Measurements from ENCODE around the gene CHD6.

The CHD6 gene

DNA sequence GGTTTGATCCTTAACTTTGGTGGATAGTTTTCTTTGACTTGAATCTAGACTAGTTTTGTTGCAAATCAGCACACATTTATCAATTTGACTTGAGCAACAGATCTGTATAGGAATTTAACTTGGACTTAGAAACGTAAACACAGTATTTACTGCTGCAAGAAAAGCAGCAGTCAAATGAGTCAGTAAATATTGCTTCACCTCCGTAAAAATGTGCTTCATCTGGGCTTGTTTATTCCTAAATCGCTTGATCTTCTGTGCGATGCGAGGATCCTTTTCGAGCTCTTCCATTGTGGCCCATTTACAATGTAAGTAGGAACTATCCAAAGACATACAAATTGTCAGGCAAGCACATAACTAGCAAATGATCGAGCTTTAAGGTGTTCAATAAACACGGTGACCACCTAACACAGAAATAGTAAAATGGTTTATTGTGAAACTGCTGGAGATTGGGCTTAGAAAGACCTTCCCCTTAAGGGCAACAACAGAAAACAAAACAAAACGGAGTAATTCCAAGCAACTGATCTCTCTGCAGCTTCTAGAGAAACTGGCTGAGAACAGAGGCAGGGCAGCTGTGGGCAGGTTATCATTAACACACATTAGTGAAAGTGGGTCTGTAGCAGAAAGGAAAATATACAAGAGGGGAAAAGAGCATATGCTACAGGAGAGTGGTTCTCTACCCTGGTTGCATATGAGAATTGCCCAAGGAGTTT is 120.8 kb downstream of the CHD6 start:
- Histone ChIP-seq H3K27me3 (ENCODE audit: control insufficient read depth, insufficient read depth, low read length, poor library complexity, severe bottlenecking) (no peaks in the 10 kb centered on the region), H3K27ac (ENCODE audit: insufficient read depth, low read depth, low read length, poor library complexity, severe bottlenecking) (no peak overlapping the region), H3K9me3 (ENCODE audit: control insufficient read depth, low read length) (no peaks in the 10 kb centered on the region), H3K4me1 (ENCODE audit: control insufficient read depth, insufficient read depth, low read length) (no peaks in the 10 kb centered on the region), H3K4me3 (ENCODE audit: insufficient read depth, low read depth, low read length) (no peak overlapping the region), H3K36me3 (ENCODE audit: control insufficient read depth, insufficient read depth, low read length) (peaks cover 3% of the 10 kb centered on the region)
- 95 to 97% methylated on average over 9 of the region's 9 CpGs for WGBS, 2 experiments

DNA sequence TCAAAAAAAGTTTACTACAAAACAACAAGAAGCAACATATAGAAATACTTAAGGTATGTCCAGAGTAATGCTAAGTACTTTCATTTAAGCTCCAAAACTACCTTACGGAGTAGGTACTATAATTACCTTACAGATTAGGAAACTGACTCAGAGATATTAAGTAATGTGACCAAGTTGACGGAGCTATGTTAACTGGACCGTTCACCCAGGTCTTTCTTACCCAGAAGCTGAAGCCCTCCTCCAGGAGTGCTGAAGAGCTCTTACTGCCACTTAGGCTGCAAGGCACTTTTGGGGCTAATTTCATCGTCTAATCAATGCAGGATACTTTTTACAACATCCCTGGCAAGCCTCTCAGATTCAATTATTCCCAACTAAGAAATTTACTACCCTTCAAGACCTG is 123.7 kb downstream of the CHD6 start:
- Histone ChIP-seq H3K27ac (ENCODE audit: insufficient read depth, low read depth, low read length, poor library complexity, severe bottlenecking) (no peak overlapping the region), H3K27me3 (ENCODE audit: control insufficient read depth, insufficient read depth, low read length, poor library complexity, severe bottlenecking) (no peaks in the 10 kb centered on the region), H3K9me3 (ENCODE audit: control insufficient read depth, low read length) (no peaks in the 10 kb centered on the region), H3K4me1 (ENCODE audit: control insufficient read depth, insufficient read depth, low read length) (no peaks in the 10 kb centered on the region), H3K4me3 (ENCODE audit: insufficient read depth, low read depth, low read length) (no peak overlapping the region), H3K36me3 (ENCODE audit: control insufficient read depth, insufficient read depth, low read length) (peaks cover 18% of the 10 kb centered on the region)
- 94 to 97% methylated on average over 4 of the region's 4 CpGs for WGBS, 2 experiments

DNA sequence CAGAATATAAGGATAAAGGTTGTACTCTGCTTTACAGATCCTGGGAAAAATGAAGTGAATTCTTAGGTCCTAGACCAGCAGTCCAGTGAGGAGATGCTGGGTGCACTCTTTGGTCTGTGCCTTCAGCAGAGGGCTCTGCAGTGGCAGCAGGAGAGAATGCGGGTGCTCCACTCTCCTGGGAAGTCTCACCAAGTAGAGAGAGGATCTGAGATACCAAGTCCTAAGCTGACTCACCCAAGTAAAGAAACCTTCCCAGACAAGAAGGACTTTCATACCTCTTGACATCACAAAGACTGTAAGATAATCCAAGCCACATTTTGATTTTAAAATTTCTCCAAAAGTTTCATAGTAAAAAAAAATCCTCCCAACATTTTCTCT is 134.6 kb downstream of the CHD6 start:
- Histone ChIP-seq H3K27me3 (ENCODE audit: control insufficient read depth, insufficient read depth, low read length, poor library complexity, severe bottlenecking) (no peaks in the 10 kb centered on the region), H3K4me1 (ENCODE audit: control insufficient read depth, insufficient read depth, low read length) (no peaks in the 10 kb centered on the region), H3K4me3 (ENCODE audit: insufficient read depth, low read depth, low read length) (no peak overlapping the region), H3K9me3 (ENCODE audit: control insufficient read depth, low read length) (no peaks in the 10 kb centered on the region), H3K36me3 (ENCODE audit: control insufficient read depth, insufficient read depth, low read length) (peaks cover 22% of the 10 kb centered on the region), H3K27ac (ENCODE audit: insufficient read depth, low read depth, low read length, poor library complexity, severe bottlenecking) (no peak overlapping the region)
- WGBS, 2 experiments: 83 to 98% methylated on average over 1 of the region's 1 CpG

DNA sequence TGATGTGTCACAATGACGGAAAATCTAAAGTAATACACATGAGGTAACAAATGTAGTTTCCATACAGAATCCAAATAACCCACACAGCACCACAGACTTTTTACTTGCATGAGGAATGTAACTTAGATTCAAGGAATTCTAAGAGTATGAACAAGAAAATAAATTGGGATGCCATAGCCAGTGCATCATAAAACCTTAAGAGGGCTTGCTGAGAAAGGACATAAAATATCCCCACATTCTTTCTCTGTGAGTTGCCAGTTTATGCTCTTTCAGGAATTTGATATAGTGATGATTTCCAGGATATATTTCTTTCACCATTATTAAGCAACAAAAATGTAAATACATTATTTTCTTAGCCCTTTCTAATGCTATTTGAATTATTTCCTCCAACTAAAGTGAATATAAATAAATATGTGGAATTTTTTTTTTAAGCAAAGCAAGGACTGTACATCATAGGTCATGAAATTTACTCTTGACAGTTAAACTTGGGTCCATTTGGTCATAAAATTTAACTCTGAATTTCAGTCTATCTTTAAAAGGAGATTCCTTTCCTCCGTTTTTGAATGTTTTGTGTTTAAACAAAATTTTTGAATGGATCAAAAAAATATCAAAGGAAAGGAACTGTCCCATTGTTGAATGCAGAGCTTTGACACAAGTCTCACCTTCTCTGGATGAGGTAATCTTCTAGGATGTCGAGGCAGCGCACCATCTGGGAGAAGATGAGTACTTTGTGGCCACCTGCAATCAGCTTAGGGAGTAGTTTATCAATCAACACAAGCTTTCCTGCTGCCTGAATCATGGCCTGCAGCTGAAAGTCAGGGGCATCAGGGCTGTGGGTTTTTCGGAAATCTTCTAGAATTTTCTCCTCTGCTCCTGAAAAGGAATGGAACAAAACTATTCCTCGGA is 135.3 kb downstream of the CHD6 start:
- 89 to 96% methylated on average over 5 to 6 of the region's 6 CpGs for WGBS, 2 experiments
- Histone ChIP-seq H3K4me1 (ENCODE audit: control insufficient read depth, insufficient read depth, low read length) (no peaks in the 10 kb centered on the region), H3K9me3 (ENCODE audit: control insufficient read depth, low read length) (no peaks in the 10 kb centered on the region), H3K27me3 (ENCODE audit: control insufficient read depth, insufficient read depth, low read length, poor library complexity, severe bottlenecking) (no peaks in the 10 kb centered on the region), H3K27ac (ENCODE audit: insufficient read depth, low read depth, low read length, poor library complexity, severe bottlenecking) (no peak overlapping the region), H3K36me3 (ENCODE audit: control insufficient read depth, insufficient read depth, low read length) (peaks cover 17% of the 10 kb centered on the region), H3K4me3 (ENCODE audit: insufficient read depth, low read depth, low read length) (no peak overlapping the region)

DNA sequence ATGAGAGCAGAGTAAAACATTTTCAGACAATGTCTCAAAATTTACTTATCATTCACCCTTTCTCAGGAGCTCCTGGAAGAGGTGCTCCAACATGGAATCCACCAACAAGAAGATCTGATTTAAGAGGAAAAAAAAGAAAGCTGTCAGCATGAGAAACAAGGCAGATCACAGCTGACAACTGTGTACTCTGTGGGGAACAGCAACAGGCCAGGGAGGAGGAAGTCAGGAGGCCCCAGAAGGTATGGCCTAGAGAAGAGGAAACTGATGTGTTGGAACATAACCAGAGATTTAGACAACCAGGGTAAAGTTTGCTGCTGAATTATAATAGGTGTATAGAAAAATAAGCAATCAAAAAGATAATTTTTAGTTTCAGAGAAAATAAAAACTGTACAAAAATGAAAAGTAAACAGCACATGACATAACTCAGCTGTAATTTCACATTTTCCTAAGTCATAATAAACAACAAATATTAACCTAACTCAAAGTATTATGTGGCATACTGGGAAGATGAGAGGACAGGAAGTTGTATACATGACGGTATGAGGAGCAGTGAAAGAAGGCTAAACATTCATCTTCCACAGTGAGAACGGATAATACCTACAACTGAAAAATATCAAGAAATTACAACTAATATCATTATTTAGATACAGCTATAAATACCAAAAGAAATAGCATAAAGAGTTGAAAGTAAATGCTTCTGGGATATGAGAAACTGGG is 138.0 kb downstream of the CHD6 start:
- WGBS, 2 experiments: no CpG with 5 or more reads among the region's 2 CpGs
- H3K27me3 ChIP-seq (ENCODE audit: control insufficient read depth, insufficient read depth, low read length, poor library complexity, severe bottlenecking): no peaks in the 10 kb centered on the region
- H3K27ac ChIP-seq (ENCODE audit: insufficient read depth, low read depth, low read length, poor library complexity, severe bottlenecking): no peak overlapping the region
- no peak overlapping the region for H3K4me3 ChIP-seq (ENCODE audit: insufficient read depth, low read depth, low read length)
- peaks cover 14% of the 10 kb centered on the region for H3K36me3 ChIP-seq (ENCODE audit: control insufficient read depth, insufficient read depth, low read length)
- peaks cover 7% of the 10 kb centered on the region for H3K4me1 ChIP-seq (ENCODE audit: control insufficient read depth, insufficient read depth, low read length)
- no peaks in the 10 kb centered on the region for H3K9me3 ChIP-seq (ENCODE audit: control insufficient read depth, low read length)

DNA sequence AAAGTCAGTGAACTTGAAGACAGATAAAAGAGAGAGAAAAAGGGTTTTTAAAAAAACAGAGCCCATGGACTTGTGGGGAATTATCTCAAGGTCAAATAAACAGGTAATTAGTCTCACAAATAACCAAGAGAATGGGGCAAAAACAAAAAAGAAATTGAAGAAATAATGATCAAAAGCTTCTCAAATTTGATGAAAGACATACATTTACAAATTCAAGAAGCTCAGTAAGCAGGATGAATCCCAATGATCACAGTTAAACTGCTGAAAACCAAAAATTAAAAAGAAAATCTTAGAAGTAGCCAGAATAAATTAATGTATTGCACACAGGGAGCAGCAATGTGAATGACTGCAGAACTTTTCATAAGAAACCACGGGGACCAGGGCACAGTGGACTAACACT is 139.1 kb downstream of the CHD6 start:
- WGBS, 2 experiments: 100% methylated on average over 1 of the region's 1 CpG
- H3K36me3 ChIP-seq (ENCODE audit: control insufficient read depth, insufficient read depth, low read length): peaks cover 9% of the 10 kb centered on the region
- no peaks in the 10 kb centered on the region for H3K27me3 ChIP-seq (ENCODE audit: control insufficient read depth, insufficient read depth, low read length, poor library complexity, severe bottlenecking)
- no peak overlapping the region for H3K27ac ChIP-seq (ENCODE audit: insufficient read depth, low read depth, low read length, poor library complexity, severe bottlenecking)
- no peaks in the 10 kb centered on the region for H3K9me3 ChIP-seq (ENCODE audit: control insufficient read depth, low read length)
- peaks cover 7% of the 10 kb centered on the region for H3K4me1 ChIP-seq (ENCODE audit: control insufficient read depth, insufficient read depth, low read length)
- no peak overlapping the region for H3K4me3 ChIP-seq (ENCODE audit: insufficient read depth, low read depth, low read length)

DNA sequence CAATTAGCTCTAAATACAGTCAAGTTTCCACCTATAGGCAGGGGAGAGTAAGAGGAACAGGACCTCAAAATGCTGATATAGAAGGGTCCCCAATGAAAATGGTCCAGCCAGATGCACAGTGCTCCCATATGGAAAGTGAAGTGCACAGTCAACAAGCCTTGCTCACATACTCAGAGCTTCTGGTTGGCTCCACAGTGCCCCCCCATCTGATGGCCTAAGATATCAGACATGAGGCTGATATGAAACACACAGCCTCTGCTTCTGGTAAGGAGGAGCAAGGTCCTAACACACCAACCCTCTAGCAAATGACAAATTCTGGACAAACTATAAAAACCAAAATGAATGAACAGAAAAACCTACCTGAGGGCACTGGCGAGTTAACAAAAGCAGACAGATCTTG is 140.2 kb downstream of the CHD6 start:
- Histone ChIP-seq H3K27ac (ENCODE audit: insufficient read depth, low read depth, low read length, poor library complexity, severe bottlenecking) (no peak overlapping the region), H3K4me1 (ENCODE audit: control insufficient read depth, insufficient read depth, low read length) (peaks cover 7% of the 10 kb centered on the region), H3K4me3 (ENCODE audit: insufficient read depth, low read depth, low read length) (no peak overlapping the region), H3K27me3 (ENCODE audit: control insufficient read depth, insufficient read depth, low read length, poor library complexity, severe bottlenecking) (no peaks in the 10 kb centered on the region), H3K36me3 (ENCODE audit: control insufficient read depth, insufficient read depth, low read length) (peaks cover 9% of the 10 kb centered on the region), H3K9me3 (ENCODE audit: control insufficient read depth, low read length) (no peaks in the 10 kb centered on the region)
- WGBS, 2 experiments: 94 to 100% methylated on average over 1 of the region's 1 CpG

DNA sequence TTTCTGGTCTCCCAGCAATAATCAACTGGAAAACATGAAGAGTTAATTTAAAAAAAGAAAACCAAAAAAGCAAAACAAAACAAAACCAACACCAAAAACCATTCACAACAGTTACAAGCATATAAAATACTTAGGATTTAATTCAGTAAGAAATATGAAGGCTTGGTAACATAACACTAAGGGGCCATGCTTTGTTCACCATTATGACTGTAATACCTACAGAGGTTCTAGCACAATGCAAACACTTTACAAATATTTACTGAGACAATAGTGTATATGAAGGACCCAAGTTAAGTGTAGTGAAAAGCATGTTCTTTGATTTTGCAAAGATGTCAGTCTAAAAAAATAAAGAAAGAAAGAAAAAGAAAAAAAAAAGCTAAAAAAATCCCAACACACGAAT is 141.7 kb downstream of the CHD6 start:
- no peaks in the 10 kb centered on the region for H3K9me3 ChIP-seq (ENCODE audit: control insufficient read depth, low read length)
- H3K4me3 ChIP-seq (ENCODE audit: insufficient read depth, low read depth, low read length): no peak overlapping the region
- H3K27ac ChIP-seq (ENCODE audit: insufficient read depth, low read depth, low read length, poor library complexity, severe bottlenecking): peak overlapping the region; percentile 66
- peaks cover 7% of the 10 kb centered on the region for H3K4me1 ChIP-seq (ENCODE audit: control insufficient read depth, insufficient read depth, low read length)
- H3K27me3 ChIP-seq (ENCODE audit: control insufficient read depth, insufficient read depth, low read length, poor library complexity, severe bottlenecking): no peaks in the 10 kb centered on the region
- peaks cover 14% of the 10 kb centered on the region for H3K36me3 ChIP-seq (ENCODE audit: control insufficient read depth, insufficient read depth, low read length)
- no CpG with 5 or more reads among the region's 1 CpG for WGBS, 2 experiments

DNA sequence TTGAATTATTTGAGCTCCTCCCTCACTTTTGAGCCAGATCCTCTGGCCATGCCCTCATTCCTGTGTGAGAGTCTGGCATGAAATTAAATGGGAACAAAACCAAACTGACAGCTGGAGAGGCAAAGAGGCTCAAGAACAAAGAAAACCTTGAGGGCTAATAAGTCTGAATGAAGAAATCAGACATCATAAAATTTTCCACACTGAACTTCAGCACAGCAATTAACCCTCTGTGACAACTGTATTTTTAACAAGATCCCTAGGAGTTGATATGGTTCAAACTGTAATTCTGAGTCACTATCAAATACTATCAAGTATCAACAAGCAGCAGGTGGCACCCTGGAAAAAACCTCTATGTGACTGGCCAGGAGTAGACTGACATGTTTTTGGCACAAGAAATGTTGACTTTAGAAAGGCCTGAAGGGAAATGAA is 142.2 kb downstream of the CHD6 start:
- H3K27ac ChIP-seq (ENCODE audit: insufficient read depth, low read depth, low read length, poor library complexity, severe bottlenecking): peak overlapping the region; percentile 66
- peaks cover 14% of the 10 kb centered on the region for H3K36me3 ChIP-seq (ENCODE audit: control insufficient read depth, insufficient read depth, low read length)

DNA sequence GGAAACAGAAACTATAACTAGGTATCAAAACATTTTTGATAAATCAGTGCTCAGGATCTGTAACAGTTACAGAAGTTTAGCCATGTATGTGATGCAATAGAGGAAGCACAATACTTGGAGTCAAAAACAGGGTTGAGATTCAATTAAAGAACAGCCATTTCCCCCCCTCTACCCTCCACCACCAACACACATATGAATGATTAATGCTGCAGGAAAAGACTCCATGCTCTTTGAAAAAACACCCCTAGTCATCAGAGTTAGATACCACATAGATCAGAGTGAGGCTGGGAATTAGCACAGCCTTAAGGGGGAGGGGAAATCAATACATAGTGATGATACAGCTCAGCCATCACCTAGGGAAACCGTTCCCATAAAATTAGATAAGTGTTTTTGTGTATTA is 142.7 kb downstream of the CHD6 start:
- Histone ChIP-seq H3K27me3 (ENCODE audit: control insufficient read depth, insufficient read depth, low read length, poor library complexity, severe bottlenecking) (no peaks in the 10 kb centered on the region), H3K27ac (ENCODE audit: insufficient read depth, low read depth, low read length, poor library complexity, severe bottlenecking) (no peak overlapping the region), H3K9me3 (ENCODE audit: control insufficient read depth, low read length) (no peaks in the 10 kb centered on the region), H3K36me3 (ENCODE audit: control insufficient read depth, insufficient read depth, low read length) (peaks cover 14% of the 10 kb centered on the region), H3K4me1 (ENCODE audit: control insufficient read depth, insufficient read depth, low read length) (peaks cover 7% of the 10 kb centered on the region), H3K4me3 (ENCODE audit: insufficient read depth, low read depth, low read length) (no peak overlapping the region)
- 100% methylated on average over 1 of the region's 1 CpG; no CpG with 5 or more reads in 1 of the 2 experiments for WGBS, 2 experiments

More for the DNA sequence above, 142.2 kb downstream of the CHD6 start:
- no peaks in the 10 kb centered on the region for H3K9me3 ChIP-seq (ENCODE audit: control insufficient read depth, low read length)
- no peaks in the 10 kb centered on the region for H3K27me3 ChIP-seq (ENCODE audit: control insufficient read depth, insufficient read depth, low read length, poor library complexity, severe bottlenecking)
- no peak overlapping the region for H3K4me3 ChIP-seq (ENCODE audit: insufficient read depth, low read depth, low read length)
- peaks cover 7% of the 10 kb centered on the region for H3K4me1 ChIP-seq (ENCODE audit: control insufficient read depth, insufficient read depth, low read length)
